SKM-1 (cell line): ENCODE results near the gene MCTP1.

Experiments used
- DNase-seq: peaks from one replicate; lab custom pipeline; 2025; ENCODE audit not compliant: unreplicated experiment; lab: John Stamatoyannopoulos, UW

The MCTP1 gene

DNA sequence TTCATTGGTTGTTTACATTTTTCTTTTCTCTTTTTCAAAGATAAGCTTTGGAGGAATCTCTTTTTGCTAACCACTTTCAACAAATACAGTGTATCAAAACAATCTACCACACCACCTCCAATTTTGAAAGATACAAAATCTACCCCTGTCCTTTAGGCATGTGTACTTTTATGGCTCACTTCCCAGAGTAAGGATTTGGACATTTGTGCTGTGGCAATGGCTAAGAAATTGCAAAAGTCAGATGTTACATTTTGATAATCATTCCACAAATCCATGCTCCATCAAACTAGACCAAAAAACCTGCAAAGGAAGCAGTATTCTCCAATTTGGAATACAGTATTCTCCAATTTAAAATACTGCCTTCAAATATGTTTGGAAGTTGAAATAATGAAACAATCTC is 204.9 kb downstream of the MCTP1 start:
- DNase-seq, result no peak

DNA sequence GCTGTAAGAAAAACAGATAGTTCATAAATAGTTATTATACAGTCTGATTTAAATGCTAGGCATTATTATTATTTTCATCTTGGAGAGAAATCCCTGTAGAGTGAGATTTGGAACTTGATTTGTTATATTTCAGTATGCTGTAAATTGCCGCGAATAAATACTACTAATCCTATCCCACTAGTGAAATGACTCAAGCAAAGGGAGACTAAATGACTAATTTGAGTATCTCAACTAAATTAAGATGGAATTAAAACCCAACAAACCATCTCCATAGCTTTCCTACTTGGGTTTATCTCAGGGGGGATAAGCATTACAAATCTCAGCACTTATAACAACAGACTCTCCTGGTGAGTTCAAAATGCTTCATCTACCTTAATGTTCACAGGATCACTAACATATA is 206.0 kb downstream of the MCTP1 start:
- DNase-seq, result no peak

DNA sequence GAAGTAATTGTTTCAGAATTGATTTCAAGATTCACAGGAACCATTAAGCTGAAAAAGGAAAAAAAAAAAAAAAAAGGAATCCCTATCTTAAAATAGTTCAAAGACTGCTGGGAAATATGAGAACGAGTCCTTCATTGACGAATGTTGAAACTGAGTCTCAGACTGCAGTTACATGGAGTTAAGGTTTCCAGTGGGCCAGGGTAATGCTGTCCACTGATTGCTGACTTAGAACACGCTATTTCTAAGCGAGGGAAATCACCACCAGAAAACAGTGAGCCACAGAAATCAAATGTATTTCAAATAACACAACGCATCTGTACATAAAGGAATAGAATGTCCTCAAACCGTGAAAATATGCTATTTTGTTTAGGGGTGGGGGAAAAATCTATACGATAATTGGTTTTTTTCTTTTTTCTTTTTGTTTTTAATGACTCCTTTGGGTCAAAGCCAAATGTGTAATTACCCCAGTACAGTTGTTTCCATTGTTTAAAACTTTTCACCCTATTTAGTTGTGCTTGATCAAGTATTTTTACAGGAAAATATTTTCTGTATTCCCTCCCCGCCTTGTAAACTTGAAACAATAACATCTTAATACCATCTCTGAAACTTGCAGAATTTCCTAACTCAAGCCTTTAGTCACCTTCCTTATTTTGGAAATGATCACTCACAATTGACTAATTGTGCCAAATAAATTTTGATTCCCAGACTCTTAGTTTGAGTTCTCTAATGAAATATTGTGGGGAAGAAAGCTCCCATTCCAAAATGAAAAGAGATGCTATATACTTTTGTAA is 208.3 kb downstream of the MCTP1 start:
- no peak for DNase-seq

- DNase-seq, result no peak
Observed at GRCh38 chr5:95075111-95075510, 209.8 kb downstream of the MCTP1 start.

GRCh38 chr5:95072281-95072680 is 212.6 kb downstream of the MCTP1 start:
- no peak for DNase-seq

DNA sequence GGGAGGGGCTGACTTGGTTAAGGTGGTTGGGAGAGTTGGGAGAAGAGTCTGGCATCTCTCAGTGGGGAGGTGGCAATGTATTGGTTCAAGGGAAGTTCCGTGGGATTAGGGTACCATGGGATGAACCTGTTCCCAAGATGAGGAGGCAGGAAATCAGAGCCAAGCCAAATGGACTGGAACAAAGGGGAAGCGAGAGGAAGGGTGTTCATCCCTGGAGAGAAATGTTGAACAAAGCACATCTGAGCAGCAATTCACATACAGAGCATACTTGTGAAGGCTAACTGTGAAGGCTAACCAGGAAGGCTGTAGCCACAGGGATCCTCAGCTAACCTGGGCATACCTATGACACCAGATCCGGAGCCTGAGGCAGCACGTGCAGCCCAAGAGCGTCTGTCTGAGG is 214.0 kb downstream of the MCTP1 start:
- DNase-seq, result no peak

- DNase-seq, result no peak
Observed at GRCh38 chr5:95070453-95070852, 214.4 kb downstream of the MCTP1 start.

GRCh38 chr5:95069948-95070347 is 214.9 kb downstream of the MCTP1 start:
- peak; percentile 35 for DNase-seq

GRCh38 chr5:95069021-95069420 is 215.9 kb downstream of the MCTP1 start:
- no peak for DNase-seq

DNA sequence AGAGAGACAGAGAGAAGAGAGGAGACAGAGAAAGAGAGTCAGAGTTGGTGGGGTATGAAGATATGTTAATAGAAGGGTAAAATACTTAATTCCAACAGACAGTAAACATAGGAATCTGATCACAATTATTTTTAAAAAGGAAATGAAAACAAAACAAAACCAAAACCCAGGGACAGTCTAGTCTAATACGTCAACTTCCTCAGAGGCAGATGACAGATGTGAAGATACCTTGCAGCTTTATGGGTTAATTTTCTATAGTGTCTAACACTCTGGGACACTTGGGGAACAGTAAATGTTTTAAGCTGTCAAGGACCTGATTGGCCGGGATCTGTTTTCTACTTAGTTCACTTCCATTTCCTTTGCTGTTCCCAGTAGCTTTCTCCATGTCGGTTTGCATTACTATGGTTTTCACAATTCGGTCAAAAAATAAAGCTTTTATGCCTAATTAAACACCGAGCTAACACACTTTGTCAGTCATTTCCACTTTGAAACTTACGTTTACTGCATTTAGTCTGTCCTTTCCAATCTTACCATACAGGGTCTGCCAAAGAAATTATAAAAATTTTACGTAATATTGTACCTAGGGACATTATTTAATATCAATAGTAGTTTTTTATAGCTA is 216.5 kb downstream of the MCTP1 start:
- DNase-seq, result no peak

DNA sequence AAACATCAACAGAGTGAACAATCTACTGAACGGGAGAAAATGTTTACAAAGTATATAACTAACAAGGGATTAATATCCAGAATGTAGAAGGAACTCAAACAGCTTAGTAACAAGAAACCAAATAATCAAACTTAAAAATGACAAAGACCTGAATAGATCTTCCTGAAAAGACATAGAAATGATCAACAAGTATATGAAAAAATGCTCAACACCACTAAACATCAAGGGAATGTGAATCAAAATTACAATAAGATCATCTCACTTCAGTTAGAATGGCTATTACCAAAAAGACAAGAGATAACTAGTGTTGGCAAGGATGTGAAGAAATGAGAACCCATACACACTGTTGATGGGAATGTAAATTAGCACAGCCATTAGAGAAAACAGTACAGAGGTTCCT is 218.8 kb downstream of the MCTP1 start:
- no peak for DNase-seq

GRCh38 chr5:95063492-95063891 is 221.4 kb downstream of the MCTP1 start:
- no peak for DNase-seq

- no peak for DNase-seq
Observed at GRCh38 chr5:95060098-95060497, 224.8 kb downstream of the MCTP1 start.

GRCh38 chr5:95059636-95060035 is 225.3 kb downstream of the MCTP1 start:
- no peak for DNase-seq

DNA sequence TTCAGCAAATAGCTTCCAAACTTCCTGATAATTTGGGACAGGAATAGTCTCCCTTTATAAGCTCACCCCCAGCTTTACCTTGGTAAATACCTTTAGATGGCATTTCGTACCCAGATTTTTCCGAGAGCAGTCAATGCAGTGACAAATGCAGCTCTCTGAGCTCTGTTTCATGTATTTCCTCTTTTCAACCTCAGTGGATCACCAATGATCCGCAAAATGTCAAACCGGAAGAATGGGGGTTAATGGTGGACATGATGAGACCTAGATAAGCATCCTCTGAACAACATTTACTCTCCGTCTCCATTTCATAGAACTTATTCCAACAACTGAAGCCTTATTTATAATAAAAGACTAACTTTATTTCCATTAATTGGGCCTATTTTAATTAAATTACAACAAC is 227.3 kb downstream of the MCTP1 start:
- DNase-seq, result no peak

- no peak for DNase-seq
Observed at GRCh38 chr5:95053253-95053652, 231.6 kb downstream of the MCTP1 start.

DNA sequence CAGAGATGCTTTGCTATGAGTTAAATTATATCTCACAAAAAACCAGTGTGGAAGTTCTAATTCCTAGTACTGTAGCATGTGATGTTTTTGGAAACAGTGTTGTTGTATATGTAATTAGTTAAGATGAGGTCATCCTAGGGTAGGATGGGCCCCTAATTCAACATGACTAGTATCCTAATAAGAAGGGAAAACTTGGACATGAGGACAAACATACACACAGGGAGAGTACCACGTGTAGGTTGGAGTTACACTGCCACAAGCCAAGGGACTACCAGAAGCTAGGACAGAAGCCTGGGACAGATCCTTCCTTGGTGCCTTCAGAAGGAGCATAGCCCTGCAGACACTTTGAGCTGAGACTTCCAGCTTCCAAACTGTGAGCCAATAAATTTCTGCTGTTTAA is 234.2 kb downstream of the MCTP1 start:
- DNase-seq, result no peak

- peak; percentile 57 for DNase-seq
Observed at GRCh38 chr5:95048628-95049027, 236.3 kb downstream of the MCTP1 start.

GRCh38 chr5:95045181-95045965 is 239.5 kb downstream of the MCTP1 start:
- DNase-seq, result no peak

DNA sequence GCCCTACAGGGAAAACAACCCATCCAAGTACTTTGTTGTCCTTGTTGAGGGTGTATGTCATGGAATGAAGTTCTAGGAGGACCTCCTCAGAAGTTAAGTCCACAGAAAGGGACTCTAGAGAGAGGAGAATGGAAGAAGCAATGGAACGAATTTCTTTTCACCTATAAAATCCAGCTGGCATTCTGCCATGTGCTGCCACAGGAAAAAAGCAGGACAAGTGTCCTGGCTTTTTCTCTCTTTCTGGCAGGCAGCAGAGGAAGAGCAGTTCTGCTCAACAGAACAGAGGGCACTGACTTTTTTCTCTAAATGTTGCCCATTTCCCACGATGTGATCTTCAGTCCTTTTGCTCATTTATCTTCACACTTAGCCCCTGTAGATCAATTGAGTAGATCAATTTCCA is 240.8 kb downstream of the MCTP1 start:
- DNase-seq, result no peak

- no peak for DNase-seq
Observed at GRCh38 chr5:95043648-95044047, 241.2 kb downstream of the MCTP1 start.

GRCh38 chr5:95043234-95043633 is 241.7 kb downstream of the MCTP1 start:
- DNase-seq, result peak; percentile 38
